Trophoblast cell (in vitro differentiated cells and primary cell): Measurements from ENCODE around the gene FGFR2.

Experiments used
- DNase-seq, 2 donors: peaks; one replicate each; pipeline ENCODE4 v3.0.0-alpha.2; 2016
- H2AFZ ChIP-seq: 2 replicates; pipeline ENCODE4 v1.6.1; 2013; ENCODE audit warnings: low read length, moderate library complexity, mild to moderate bottlenecking; ENCODE audit not compliant: insufficient read depth, poor library complexity
- H2AK5ac ChIP-seq: 2 replicates; pipeline ENCODE4 v1.6.1; 2013; ENCODE audit warnings: mild to moderate bottlenecking, low read length
- H2BK120ac ChIP-seq: 2 replicates; pipeline ENCODE4 v1.6.1; 2013; ENCODE audit warnings: low read length, mild to moderate bottlenecking, moderate library complexity; ENCODE audit not compliant: insufficient read depth, poor library complexity
- H2BK12ac ChIP-seq: 2 replicates; pipeline ENCODE4 v1.6.1; 2013; ENCODE audit warnings: mild to moderate bottlenecking, low read length, moderate library complexity
- H2BK5ac ChIP-seq: 2 replicates; pipeline ENCODE4 v1.6.1; 2013; ENCODE audit warnings: low read length, low read depth, moderate library complexity, mild to moderate bottlenecking; ENCODE audit not compliant: poor library complexity
- H3K14ac ChIP-seq: 2 replicates; pipeline ENCODE4 v1.6.1; 2013; ENCODE audit warnings: mild to moderate bottlenecking, low read length
- H3K18ac ChIP-seq: 2 replicates; pipeline ENCODE4 v1.6.1; 2013; ENCODE audit warnings: mild to moderate bottlenecking, low read length
- H3K23ac ChIP-seq: 2 replicates; pipeline ENCODE4 v1.6.1; 2013; ENCODE audit warnings: low read length
- H3K27ac ChIP-seq: 2 replicates; pipeline ENCODE4 v1.5.1; 2013; ENCODE audit warnings: low read depth, mild to moderate bottlenecking, inconsistent platforms, low read length, moderate library complexity
- H3K27me3 ChIP-seq: 2 replicates; pipeline ENCODE4 v1.6.1; 2013; ENCODE audit warnings: inconsistent platforms, mild to moderate bottlenecking, low read length, moderate library complexity; ENCODE audit not compliant: insufficient read depth
- H3K36me3 ChIP-seq, 2 experiments: 1 replicate in 1 of 2; 2 replicates in 1 of 2; pipeline ENCODE4 v1.6.1; 2013; ENCODE audit warnings: low read length in 2 of 2, mild to moderate bottlenecking in 2 of 2, moderate library complexity in 1 of 2; ENCODE audit not compliant: insufficient read depth in 2 of 2, control insufficient read depth in 1 of 2
- H3K4ac ChIP-seq: 2 replicates; pipeline ENCODE4 v1.6.1; 2013; ENCODE audit warnings: low read depth, mild to moderate bottlenecking, low read length, moderate library complexity
- H3K4me1 ChIP-seq, 2 experiments: 1 replicate in 1 of 2; 2 replicates in 1 of 2; pipeline ENCODE4 v1.6.1; 2013; ENCODE audit warnings: low read length in 2 of 2, mild to moderate bottlenecking in 2 of 2, moderate library complexity in 1 of 2; ENCODE audit not compliant: insufficient read depth in 2 of 2, control insufficient read depth in 1 of 2
- H3K4me2 ChIP-seq: 2 replicates; pipeline ENCODE4 v1.6.1; 2013; ENCODE audit warnings: inconsistent platforms, mild to moderate bottlenecking, low read length, moderate library complexity
- H3K4me3 ChIP-seq: 2 replicates; pipeline ENCODE4 v1.5.1; 2013; ENCODE audit warnings: mild to moderate bottlenecking, low read depth, low read length, inconsistent platforms
- H3K79me1 ChIP-seq: one replicate; pipeline ENCODE4 v1.6.1; 2013; ENCODE audit warnings: low read length
- H3K79me2 ChIP-seq: 2 replicates; pipeline ENCODE4 v1.6.1; 2013; ENCODE audit warnings: low read length, mild to moderate bottlenecking; ENCODE audit not compliant: control insufficient read depth, insufficient read depth, poor library complexity
- H3K9ac ChIP-seq: 2 replicates; pipeline ENCODE4 v1.6.1; 2013; ENCODE audit warnings: mild to moderate bottlenecking, low read length
- H3K9me3 ChIP-seq: 2 replicates; pipeline ENCODE4 v1.6.1; 2013; ENCODE audit warnings: low read depth, mild to moderate bottlenecking, control low read depth, inconsistent platforms, low read length; ENCODE audit not compliant: insufficient read depth
- H4K12ac ChIP-seq: 2 replicates; pipeline ENCODE4 v1.6.1; 2013; ENCODE audit warnings: low read depth, mild to moderate bottlenecking, low read length, moderate library complexity
- H4K8ac ChIP-seq: 2 replicates; pipeline ENCODE4 v1.6.1; 2013; ENCODE audit warnings: low read depth, mild to moderate bottlenecking, low read length, moderate library complexity
- H4K91ac ChIP-seq: one replicate; pipeline ENCODE4 v1.6.1; 2013; ENCODE audit warnings: low read depth, mild to moderate bottlenecking, low read length, moderate library complexity
- WGBS: extraction: QIAGEN DNeasy Blood & Tissue Kit; methylation state at CpG from one replicate; pipeline ENCODE4 v1.1.7; 2013; ENCODE audit warnings: missing lambda C conversion rate; ENCODE audit not compliant: insufficient read length, insufficient coverage; ENCODE audit errors: extremely low coverage; 5-methylcytosine and 5-hydroxymethylcytosine counted together

Gene FGFR2

DNA sequence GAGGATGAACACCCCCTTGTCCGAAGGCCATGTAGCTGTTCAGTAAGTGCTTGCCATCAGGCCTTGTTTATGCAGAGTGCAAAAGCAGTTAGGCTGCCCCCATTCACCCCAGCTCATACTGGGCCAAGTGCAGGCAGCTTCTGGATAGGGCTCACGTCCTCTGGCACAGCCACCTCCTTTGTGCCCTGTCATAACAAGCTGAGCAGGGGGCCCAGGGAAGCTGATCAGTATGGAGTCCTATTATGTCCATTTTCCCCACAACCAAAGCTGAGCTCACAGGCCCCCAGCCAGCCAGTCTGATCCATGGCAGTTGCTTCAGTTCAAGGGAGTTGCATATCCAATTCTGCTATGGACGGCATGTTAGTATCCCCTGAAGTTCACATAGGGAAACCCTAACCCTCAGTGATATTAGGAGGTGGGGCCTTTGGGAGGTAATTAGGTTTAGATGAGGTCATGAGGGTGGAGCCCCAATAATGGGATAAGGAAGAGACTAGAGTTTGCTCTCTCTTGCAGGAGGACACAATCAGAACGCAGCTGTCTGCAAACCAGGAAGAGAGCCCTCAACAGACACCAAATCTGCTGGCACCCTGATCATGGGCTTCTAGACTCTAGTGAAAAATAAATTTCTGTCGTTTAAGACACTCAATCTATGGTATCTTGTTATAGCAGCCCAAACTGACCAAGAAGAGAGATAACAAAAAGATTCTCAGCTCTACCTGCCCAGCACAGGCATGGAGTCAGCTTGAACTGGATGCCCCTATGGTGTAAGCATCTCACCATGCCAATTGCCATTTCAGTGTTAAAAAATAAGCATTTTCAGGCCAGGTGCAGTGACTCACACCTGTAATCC, 155.9 kb downstream of the FGFR2 start:
- no peak overlapping the region for H3K4me2 ChIP-seq
- no peak overlapping the region for H4K91ac ChIP-seq
- H3K23ac ChIP-seq, result no peak overlapping the region
- H3K4me3 ChIP-seq, result no peak overlapping the region
- H3K14ac ChIP-seq, result no peak overlapping the region
- no peak overlapping the region for H3K4ac ChIP-seq
- H4K8ac ChIP-seq, result no peak overlapping the region
- peaks cover 4% of the 10 kb centered on the region for H3K79me1 ChIP-seq
- H3K4me1 ChIP-seq, result peaks cover 6 to 7% of the 10 kb centered on the region in 2 experiments
- H3K18ac ChIP-seq, result no peak overlapping the region
- no peaks in the 10 kb centered on the region for H3K79me2 ChIP-seq
- H2BK120ac ChIP-seq, result no peak overlapping the region
- no peak overlapping the region for H2BK12ac ChIP-seq
- H2AK5ac ChIP-seq, result no peak overlapping the region
- WGBS, result no CpG with 5 or more reads among the region's 5 CpGs
- peak; percentile 89 to 98 for DNase-seq
- no peaks in the 10 kb centered on the region for H3K9me3 ChIP-seq
- H4K12ac ChIP-seq, result no peak overlapping the region
- H3K36me3 ChIP-seq, result no peaks in the 10 kb centered on the region
- H3K9ac ChIP-seq, result no peak overlapping the region
- H3K27me3 ChIP-seq, result no peaks in the 10 kb centered on the region
- H3K27ac ChIP-seq, result no peak overlapping the region
- H2BK5ac ChIP-seq, result no peak overlapping the region
- no peak overlapping the region for H2AFZ ChIP-seq

DNA sequence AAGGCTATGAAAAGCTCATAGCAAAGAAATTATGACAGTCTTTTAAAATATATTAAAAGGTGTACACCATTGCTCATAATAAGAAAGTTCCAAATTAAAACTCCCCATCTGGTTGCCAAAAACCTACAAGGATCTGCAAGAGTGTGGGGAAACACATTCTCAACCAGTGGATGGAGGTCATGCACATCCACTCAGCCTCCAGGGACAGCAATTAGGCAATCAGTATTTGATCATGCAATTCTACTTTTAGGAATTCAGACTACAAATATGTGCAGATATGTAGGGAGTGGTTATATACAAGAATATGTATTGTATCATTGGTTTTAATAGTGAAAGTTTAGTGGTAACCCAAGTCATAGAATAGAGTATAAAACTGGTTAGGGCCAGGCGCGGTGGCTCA, 157.8 kb downstream of the FGFR2 start:
- Histone ChIP-seq H3K18ac (no peak overlapping the region), H3K4me1 (peaks cover 7 to 13% of the 10 kb centered on the region in 2 experiments), H3K27ac (no peak overlapping the region), H3K9ac (no peak overlapping the region), H3K79me1 (peaks cover 4% of the 10 kb centered on the region), H3K4me2 (no peak overlapping the region), H4K8ac (no peak overlapping the region), H3K4ac (no peak overlapping the region), H3K4me3 (no peak overlapping the region), H2AK5ac (no peak overlapping the region), H3K79me2 (no peaks in the 10 kb centered on the region), H3K23ac (no peak overlapping the region), H3K9me3 (no peaks in the 10 kb centered on the region), H2AFZ (no peak overlapping the region), H3K14ac (no peak overlapping the region), H3K27me3 (no peaks in the 10 kb centered on the region), H2BK12ac (no peak overlapping the region), H4K12ac (no peak overlapping the region), H2BK5ac (no peak overlapping the region), H3K36me3 (no peaks in the 10 kb centered on the region), H2BK120ac (no peak overlapping the region), H4K91ac (no peak overlapping the region)
- peak; percentile 11 to 71 for DNase-seq
- WGBS, result no CpG with 5 or more reads among the region's 2 CpGs

DNA sequence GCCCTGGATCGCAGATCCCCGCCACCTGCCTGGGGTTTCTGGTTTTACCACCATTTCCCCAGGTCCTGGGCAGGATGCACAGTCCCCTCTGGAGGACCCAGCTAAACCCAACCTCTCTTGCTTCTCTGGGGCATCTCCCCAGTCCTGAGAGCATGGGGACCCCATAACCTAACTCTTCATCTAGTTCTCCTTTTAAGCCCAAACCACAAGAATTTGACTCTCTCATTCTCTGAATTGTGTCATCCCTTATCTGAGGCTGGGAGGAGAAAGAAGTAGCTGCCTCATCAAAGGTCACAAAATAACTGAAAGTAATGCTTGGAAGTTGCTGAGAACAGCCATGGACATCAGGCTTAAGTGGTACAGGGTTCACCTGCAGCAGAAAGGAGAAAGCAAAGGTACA, 159.9 kb downstream of the FGFR2 start:
- Histone ChIP-seq H4K91ac (no peak overlapping the region), H3K9me3 (no peaks in the 10 kb centered on the region), H2BK120ac (no peak overlapping the region), H2BK5ac (no peak overlapping the region), H3K27me3 (no peaks in the 10 kb centered on the region), H3K4me1 (peaks cover 7 to 16% of the 10 kb centered on the region in 2 experiments), H3K4me3 (no peak overlapping the region), H3K36me3 (no peaks in the 10 kb centered on the region), H3K9ac (no peak overlapping the region), H3K4ac (no peak overlapping the region), H2AK5ac (no peak overlapping the region), H3K18ac (no peak overlapping the region), H3K27ac (no peak overlapping the region), H3K4me2 (no peak overlapping the region), H4K12ac (no peak overlapping the region), H3K79me2 (no peaks in the 10 kb centered on the region), H2BK12ac (no peak overlapping the region), H3K23ac (no peak overlapping the region), H3K14ac (no peak overlapping the region), H3K79me1 (peaks cover 4% of the 10 kb centered on the region), H4K8ac (no peak overlapping the region), H2AFZ (no peak overlapping the region)
- peak in 1 of 2 donors; percentile 21 for DNase-seq
- WGBS, result no CpG with 5 or more reads among the region's 2 CpGs

DNA sequence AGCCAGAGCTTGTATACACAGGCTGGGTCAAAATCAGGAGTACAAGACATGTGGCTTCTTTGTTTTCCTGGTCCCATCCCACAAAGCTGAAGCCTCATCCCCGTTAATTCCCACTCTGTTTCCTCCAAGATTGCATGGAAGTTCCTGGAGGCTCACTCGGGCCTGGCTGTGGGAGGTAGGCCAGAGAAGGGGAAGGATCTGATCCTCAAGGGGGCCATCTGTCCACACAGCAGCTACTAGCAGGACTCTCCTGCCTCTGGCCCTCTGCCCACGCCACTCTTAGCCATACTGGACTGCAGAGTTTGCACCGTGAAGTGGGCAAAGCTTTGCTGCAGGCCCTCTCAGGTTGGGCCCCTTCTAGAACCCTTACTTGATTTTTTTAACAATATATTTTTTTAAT, 160.6 kb downstream of the FGFR2 start:
- no peak overlapping the region for H3K23ac ChIP-seq
- WGBS, result no CpG with 5 or more reads among the region's 4 CpGs
- no peak overlapping the region for H3K4me3 ChIP-seq
- H3K27me3 ChIP-seq, result no peaks in the 10 kb centered on the region
- no peak overlapping the region for H4K12ac ChIP-seq
- DNase-seq, result no peak
- no peak overlapping the region for H3K4me2 ChIP-seq
- H3K79me2 ChIP-seq, result no peaks in the 10 kb centered on the region
- H2BK12ac ChIP-seq, result peak overlapping the region; percentile 61
- peak overlapping the region; percentile 24 for H3K27ac ChIP-seq
- H2BK5ac ChIP-seq, result peak overlapping the region; percentile 29
- no peaks in the 10 kb centered on the region for H3K9me3 ChIP-seq
- H3K9ac ChIP-seq, result no peak overlapping the region
- peak overlapping the region; percentile 33 for H3K14ac ChIP-seq
- H2AFZ ChIP-seq, result peak overlapping the region; percentile 32
- H2AK5ac ChIP-seq, result no peak overlapping the region
- peak overlapping the region; percentile 35 for H2BK120ac ChIP-seq
- H3K4ac ChIP-seq, result no peak overlapping the region
- peak overlapping the region; percentile 67 for H4K91ac ChIP-seq
- H4K8ac ChIP-seq, result peak overlapping the region; percentile 21
- no peaks in the 10 kb centered on the region for H3K36me3 ChIP-seq
- peaks cover 4% of the 10 kb centered on the region for H3K79me1 ChIP-seq
- H3K4me1 ChIP-seq, result peaks cover 7 to 16% of the 10 kb centered on the region in 2 experiments
- H3K18ac ChIP-seq, result peak overlapping the region; percentile 11
